ENCODE data around the gene MYLK.

- TF ChIP-seq, protein P1, sequence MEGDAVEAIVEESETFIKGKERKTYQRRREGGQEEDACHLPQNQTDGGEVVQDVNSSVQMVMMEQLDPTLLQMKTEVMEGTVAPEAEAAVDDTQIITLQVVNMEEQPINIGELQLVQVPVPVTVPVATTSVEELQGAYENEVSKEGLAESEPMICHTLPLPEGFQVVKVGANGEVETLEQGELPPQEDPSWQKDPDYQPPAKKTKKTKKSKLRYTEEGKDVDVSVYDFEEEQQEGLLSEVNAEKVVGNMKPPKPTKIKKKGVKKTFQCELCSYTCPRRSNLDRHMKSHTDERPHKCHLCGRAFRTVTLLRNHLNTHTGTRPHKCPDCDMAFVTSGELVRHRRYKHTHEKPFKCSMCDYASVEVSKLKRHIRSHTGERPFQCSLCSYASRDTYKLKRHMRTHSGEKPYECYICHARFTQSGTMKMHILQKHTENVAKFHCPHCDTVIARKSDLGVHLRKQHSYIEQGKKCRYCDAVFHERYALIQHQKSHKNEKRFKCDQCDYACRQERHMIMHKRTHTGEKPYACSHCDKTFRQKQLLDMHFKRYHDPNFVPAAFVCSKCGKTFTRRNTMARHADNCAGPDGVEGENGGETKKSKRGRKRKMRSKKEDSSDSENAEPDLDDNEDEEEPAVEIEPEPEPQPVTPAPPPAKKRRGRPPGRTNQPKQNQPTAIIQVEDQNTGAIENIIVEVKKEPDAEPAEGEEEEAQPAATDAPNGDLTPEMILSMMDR (IDR thresholded peaks at IDR 0.05) = no peak
- TF ChIP-seq EZH2 (IDR thresholded peaks at IDR 0.05; ENCODE audit: borderline replicate concordance, insufficient read depth, low read depth, low read length, poor library complexity, severe bottlenecking) = no peak
Measured at GRCh38 chr3:123752228-123752627, 131.9 kb downstream of the MYLK start.

Measured in B cell (primary cell).